SW 1271 (cell line): Measurements from ENCODE around the gene CTNNA3.

Experiments used
- DNase-seq, 2 experiments: peaks; one replicate each; lab custom pipeline; 2025; lab: John Stamatoyannopoulos, UW

Gene CTNNA3

DNA sequence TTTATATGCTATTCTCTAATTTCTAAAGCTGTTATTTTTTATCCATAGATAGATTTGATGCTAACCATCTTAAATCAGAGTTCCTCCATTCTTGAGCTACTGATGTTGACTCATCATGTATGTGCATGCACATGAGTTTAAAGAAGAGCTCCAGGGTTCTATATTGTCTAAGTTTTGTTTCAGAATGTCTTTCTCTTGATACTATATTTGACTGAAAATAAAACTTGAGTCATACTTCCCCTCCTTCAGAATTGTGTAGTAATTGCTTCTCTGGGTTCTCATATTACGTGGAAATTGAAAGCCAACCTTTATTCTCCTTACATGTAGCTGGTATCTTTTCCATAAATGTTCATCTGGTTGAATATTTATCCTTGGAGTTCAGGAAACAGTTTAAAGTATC, 680.8 kb downstream of the CTNNA3 start:
- no peak for DNase-seq

DNA sequence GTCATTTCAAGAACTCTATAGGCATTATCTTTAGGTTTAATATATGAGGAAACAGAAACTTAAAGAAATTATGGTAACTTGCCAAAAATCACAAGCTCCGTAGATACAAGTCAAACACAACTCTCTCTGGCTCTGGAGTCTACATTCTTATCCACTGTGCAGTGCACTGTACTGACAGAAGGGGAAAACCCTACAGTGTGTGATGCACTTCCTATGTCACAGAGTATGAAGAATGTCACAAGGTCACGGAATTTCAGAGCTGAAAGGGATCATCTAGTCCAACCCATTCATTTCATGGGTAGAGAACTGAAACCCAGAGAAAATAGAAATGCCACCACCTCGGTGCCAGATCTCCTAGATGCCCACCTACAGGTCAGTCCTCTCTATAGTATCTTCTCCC, 684.0 kb downstream of the CTNNA3 start:
- no peak for DNase-seq

DNA sequence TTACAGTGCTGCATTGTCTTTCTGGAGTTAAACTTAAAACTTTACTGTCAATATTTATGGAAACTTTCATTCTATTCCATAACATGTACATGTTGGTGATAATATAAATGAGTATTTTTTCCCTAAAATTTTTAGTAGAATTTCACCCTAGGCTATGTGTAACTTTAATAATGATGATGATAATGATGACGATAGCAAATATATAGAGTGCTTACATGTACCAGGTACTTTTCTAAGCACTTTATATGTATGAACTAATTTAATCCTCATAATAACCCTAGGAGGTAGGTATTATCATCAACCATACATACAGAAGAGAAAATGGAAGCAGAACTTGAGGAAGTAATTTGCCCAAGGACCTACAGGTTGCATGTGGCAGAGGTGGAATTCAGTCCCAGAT, 684.5 kb downstream of the CTNNA3 start:
- no peak for DNase-seq

DNA sequence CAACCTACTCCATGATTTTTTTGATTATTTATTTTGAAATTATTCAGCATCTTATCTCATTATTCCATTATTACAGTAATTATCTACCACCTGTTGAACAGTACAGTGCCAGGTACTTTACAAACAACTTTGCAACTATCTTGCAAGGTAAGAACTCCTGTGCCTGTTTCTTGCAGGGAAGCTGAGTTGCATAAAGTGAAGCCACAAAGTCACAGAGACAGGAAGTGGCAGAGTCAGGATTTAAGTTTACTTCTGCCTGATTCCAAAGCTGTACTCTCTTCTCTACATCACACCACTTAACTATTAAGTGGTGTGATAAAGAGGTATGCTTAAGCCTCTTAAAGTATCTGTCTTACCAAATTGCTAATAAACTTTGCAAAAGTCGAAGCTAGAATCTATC, 690.0 kb downstream of the CTNNA3 start:
- no peak for DNase-seq

DNA sequence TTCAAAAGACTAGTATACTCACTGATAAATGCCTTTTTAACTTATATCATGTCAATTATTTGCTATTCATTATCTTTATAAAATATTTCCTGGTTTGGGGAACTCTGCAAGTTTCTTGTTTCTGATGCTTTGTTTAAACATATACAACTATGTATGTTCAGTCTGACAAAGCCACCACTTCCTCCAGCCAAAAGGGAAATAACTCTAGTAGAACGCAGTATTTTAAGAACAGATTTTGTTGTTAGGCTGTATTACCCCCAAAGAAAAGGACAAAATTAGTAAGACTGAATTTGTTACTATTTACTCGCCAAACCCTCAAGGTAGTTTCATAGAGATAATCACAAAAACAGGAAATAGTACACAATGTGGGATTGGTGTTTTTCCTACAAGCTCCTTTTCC, 691.3 kb downstream of the CTNNA3 start:
- DNase-seq = no peak

DNA sequence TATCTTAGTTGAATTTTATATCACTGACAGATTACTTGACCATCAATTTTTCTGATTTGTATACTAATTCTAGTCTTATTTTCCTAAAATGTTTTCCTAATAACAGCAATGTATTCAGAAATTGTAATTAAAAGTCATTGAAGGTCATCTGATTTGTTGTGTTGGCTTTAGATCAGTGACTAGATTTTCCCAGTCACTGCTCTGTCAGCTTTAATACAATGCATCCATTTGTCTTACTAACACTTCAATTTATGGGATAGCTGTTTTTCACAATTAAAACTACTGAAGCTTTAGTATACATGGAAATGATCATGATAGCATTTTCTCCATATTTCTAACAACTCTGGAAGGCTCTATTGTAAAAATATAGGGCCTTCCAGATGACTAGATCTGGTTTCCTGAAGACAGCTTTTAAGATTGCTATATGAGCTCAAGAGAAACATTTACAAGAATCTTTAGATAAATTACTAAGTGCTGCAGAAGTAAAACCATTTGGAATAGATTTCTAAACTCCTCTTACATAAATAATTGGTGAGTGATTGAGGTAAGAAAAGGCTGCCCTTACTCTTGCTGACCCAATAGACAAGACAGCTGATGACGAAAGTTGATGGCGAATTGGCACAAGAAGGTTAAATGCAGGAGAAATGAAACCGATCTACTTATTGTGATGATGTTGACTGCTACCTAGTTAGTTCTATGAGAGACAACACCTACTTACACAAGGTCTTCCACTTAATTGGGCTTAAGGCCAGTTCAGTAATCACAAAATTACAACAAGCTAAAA, 696.0 kb downstream of the CTNNA3 start:
- no peak for DNase-seq

DNA sequence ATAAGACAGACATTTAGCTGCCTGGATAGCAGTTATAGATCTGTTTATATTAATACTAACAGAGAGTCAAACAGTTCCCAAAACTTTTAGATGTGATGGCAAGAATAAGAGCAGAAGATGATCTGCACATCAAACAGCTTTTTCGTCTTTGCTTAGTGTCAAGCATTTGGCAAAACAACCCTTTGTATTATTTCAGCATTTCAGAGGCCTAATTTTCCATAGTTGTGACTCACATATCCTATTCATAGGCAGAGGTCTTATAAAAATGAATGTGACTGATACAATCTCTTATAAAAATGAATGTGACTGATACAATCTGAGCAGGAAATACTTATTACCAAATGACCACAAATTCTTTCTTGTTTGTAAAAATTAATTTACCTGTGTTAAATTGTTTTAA, 699.0 kb downstream of the CTNNA3 start:
- no peak for DNase-seq

DNA sequence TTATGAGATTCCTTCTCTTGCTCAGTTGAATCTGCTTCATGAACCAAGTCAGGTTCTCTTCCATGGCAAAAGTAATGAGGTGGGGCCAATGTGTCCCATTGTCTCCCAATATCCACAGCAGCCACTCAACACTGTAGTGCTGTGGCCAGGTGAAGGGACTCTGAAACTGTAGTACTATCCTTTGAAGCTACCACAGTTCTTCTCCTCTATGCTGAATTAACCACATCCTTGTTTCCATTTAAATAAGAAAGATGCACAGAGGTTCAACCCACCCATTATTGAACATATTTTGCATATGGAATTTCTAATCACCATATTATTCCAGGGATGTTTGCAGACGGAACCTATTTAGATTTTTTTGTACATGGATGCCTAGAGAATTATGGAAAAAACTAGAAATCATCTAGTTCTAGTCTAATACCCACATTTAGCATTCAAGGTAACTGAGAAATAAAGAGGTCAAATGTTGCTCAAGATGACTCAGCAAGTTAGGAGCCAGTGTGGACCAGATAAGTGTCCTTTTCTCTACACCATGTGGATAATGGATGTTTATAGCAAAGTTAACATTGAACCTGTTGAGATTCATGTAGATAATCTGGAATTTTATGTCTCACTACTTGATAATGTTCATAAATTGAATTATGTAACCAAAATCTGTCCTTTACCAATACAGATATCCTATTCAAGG, 705.7 kb downstream of the CTNNA3 start:
- no peak for DNase-seq

DNA sequence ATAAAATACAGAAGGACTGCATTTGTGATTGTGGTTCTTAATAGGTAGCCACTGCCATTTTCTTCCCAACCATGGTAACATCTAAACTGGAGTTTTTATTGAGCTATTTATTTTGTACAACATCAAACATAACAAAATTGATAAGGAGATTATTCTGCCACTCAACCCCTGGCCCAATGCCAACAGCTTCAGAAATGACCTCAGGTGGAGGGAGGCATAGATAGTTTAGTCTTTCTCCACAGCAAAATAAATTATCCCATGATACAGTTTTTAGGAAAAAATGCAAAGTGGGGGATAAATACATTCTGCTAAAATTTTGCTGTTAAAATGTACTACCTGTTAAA, 712.5 kb downstream of the CTNNA3 start:
- no peak for DNase-seq

DNA sequence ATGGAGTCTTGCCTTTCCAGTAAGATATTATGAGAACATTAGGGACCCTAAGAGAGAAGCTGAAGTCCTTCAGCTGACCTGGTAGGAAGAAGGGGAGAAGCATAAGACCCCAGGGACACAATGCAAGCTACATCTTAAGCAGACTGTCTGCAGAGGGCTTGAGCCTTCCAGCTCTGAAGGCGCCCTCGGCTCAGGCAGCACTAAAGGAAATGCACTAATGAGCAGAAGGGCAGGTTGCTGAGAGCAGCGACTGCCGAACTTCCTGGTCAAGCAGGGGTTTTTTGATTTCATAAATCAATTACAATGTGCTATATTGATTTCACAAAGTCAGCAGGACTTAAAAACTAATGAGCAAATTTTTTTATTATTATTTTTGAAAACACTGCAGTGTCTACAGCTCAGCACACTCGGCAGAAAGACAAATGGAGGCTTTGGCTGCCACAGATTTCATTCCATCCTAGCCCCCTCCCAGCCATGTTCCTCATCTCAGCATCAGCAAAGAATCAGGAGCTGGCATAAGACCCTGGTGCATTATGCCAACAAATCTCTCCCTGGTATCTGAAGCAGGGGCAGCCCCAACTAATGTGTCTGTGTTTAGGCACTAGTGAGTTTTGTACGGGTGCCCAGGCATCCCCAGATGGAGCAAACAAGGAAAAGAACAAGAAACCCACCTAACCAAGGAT, 713.1 kb downstream of the CTNNA3 start:
- no peak for DNase-seq

DNA sequence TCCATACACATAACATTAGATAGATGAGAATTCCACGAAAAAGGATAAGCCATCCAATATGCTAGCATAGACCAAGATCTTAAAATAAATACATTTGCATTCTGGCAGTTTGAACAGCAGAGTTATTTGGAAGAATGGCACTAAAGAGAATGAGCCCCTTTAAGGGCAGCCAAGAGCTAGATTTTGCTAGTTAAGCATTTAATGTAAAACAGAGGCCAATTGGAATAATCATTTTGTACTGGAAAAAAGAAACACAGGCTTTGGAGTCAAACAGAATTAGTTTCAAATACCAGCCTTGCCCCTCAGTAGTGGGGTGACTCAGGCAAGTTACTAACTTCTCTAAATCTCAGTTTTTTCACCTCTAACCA, 714.0 kb downstream of the CTNNA3 start:
- no peak for DNase-seq

DNA sequence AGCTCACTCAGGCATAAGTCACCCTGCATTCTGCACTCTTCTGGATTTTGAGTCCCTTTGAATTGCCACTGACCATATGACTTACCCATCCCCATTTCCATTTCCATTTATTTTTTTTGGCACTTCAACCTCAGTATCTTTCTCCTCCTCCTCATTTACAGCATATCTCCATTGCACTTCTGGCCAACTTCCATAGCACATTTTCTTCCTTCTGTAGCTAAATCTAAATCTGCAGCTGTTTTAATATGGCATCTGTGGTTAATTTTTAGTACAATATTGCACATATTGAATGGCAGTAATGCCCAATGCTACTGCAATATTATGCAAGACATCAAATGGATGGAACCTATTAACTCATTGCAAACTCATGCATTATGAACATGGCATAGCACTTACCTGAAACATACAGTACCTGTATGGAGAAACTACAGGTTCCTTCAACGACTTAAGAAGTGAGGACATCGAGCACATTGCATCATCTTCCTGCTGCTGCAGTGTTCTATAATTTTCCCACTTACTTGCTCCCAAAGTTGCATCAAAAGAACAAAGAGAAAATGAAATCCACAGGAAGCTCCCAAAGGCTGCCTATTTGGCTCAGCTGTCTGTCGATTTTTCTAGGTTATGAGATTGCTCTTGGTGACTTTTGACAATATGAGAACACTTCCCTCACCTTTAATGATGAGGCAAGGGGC, 714.5 kb downstream of the CTNNA3 start:
- DNase-seq = no peak

DNA sequence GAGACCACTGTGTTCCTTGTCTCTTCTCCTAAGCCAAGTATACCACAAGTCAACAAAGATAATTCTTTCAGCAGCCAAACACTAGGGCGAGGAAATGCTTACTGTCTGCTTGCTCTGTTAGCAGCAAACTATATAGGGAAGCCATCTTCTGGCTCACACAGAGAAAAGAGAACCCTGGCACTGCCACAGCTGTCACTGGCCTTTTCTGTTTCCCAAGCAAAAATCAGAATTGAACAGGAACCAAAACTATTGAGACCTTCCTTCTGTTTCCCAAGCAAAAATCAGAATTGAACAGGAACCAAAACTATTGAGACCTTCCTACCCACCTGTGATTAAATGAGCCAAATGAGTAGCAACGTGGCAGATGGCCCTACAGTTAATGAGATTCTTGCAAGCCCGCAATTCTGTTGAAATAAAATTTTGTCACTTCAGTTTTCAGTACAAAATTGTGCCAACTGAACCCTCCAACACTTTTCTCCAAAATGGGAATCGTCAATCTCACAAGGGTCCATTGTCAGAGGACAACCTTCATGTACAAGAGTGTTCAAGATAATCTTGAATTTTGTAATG, 715.7 kb downstream of the CTNNA3 start:
- DNase-seq = no peak

DNA sequence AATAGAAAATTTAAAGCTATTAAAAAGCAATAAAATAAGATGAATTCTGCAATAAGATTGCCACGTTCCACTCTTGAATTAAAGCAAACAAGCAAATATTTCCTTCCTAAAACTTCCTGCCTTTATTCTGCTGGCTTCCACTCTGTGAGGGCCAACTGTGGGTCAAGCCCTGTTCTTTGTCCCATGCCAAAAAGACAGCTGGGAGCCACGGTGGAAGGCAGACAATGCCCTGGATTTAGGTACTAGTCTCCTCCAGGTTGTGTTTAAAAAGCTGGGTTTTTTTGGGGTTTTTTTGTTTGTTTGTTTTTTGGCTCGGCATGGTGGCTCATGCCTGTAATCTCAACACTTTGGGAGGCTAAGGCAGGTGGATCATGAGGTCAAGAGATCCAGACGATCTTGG, 731.0 kb downstream of the CTNNA3 start:
- DNase-seq = no peak

DNA sequence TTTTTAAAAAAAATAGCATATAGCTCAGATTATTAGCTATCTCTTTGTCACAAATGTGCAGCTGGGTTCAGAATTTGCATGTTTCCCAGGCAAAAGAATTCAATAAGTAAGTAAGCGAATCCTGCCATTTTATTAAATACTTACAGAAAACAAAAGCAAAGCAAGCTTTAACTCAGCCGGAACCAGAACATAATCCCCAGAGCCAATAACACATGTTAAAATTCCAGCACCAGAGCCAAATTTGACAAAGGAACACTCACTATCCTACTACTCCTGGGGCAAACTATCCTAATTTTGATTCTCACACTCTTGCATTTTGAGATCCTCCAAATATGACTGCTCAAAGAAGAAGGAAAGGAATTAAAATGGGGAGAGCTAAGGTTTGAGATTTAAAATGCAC, 737.5 kb downstream of the CTNNA3 start:
- no peak for DNase-seq

DNA sequence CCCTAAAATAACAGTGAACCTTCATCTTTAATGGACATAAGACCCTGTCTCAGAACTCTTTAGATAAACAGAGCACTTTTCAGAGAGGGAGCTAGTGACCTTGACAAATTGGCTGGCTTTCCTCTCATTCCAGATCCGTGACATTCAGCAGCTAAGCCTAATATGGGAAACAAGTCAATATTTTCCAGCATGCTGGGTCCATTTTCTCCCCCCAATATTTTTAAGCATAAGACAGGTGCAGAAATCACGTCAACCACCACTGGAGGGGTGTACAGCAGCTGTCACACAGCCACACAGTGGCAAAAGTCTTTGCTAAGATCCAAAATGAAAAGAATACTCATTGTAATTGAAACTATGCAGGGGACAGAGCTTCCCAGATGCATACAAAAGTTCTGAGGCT, 744.1 kb downstream of the CTNNA3 start:
- DNase-seq = no peak

DNA sequence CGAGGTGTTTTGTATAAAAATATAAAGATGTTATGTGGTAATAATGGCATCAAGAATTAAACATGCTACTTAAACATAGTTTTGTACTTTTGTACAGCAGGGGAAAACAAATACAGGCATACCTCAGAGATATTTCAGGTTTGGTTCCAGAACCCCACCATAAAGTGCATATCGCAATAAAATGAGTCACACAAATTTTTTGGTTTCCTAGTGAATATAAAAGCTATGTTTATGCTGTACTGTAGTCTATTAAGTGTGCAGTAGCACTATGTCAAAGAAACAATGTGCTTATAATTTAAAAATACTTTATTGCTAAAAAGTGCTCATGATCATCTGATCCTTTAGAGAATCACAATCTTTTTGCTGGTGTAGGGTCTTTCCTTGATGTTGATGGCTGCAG, 752.4 kb downstream of the CTNNA3 start:
- no peak for DNase-seq

DNA sequence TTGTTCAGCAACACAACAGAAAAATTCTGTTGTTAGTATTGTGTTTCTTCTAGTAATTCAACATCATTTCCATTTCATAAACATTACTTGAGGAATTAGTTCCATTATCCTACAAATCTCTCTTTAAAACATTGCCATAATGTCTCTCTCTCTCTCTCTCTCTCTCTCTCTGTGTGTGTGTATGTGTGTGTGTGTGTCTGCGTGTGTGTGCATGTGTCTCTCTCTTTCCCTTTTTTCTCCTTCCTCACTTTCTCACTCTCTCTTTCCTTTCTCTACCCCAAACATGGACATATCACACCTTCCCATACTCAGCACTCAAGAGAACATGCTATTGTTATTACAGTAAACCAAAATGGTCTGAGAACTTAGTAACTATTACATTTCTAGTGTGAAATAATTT, 753.6 kb downstream of the CTNNA3 start:
- DNase-seq = no peak

DNA sequence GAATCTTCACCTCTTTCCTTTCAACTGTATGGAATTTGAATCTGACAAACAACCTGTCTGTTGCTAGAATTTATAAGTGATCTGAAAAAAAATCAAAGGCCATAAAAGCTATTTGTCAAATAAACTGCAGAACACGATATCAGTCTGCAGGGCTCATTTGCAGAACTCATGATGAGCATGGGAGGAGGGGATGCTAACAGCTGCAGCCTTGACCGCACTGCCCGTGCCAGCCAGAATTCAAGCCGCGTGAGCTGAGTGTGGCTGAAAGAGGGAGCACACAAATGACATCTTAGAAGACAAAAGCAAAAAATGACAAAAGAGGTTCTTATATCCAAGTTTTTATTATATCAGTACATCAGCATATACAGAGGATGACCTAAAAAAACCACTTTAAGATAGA, 754.5 kb downstream of the CTNNA3 start:
- DNase-seq = no peak

DNA sequence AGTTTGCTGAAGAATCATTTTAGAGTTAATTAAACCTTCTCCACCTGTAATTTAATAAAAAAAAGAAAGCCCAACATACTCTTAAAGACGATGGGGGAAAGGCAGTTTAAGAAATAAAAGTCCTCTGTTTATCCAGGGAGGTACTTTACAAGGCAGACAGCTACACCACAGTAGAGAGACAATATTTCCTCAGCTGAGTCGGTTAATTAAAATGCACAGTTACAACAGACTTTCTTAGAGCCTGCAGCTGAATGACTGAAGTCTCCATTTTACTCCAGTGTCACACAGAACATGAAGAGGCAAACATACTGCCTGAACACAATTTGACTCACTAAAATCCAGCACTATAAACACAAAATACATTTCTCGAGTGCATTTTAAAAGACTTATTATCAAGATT, 755.0 kb downstream of the CTNNA3 start:
- no peak for DNase-seq

DNA sequence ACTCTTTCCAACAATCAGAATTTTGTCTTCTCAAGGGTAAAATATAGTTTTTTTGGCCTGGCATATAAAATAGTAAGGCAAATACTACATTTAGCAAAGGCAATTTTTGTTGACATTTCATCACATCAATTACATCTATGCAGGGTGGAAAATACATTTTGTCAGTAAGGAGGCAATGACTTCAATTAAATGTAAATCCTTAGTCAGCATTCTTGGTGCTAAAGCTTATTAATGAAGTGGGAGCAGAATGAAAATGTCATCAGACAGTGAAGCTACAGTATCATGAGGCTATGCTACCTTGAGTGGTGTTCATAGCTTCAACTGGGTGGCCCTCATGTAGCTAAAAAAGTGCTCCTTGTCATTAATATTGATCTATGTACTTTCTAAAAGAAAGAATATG, 761.3 kb downstream of the CTNNA3 start:
- no peak for DNase-seq

DNA sequence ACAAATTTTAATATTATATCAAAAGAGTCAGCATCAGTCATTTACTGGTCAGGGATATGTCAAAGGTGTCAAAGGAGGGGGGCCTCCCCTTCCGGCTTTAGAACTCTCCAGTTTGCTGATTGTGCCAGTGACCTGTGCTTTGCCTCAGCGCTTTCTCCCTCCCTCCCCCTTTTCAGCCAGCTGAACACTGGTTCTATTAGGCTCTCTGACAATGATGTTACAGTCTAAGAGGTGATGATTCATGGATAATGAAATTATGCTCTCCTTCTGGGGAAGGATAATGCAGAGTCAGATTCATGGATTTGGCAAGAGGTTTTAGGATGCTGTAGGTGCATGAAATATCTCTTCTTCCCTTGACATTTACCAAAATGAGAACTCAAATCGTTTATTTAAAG, 764.0 kb downstream of the CTNNA3 start:
- DNase-seq = no peak
